Activated CD4-positive, alpha-beta memory T cell treated with anti-CD3 and anti-CD28 coated beads for 36 hours (primary cell): ENCODE measurements around the gene PAIP1. TPM values are rescaled to one million over a fixed set of nuclear protein-coding genes. Genes with fewer than 3 reads are reported as not detected.
"Not testable (repeated sequence)": the region's sequence is repeated elsewhere in the genome, so short reads cannot be mapped to it uniquely, and the experiment has no call there.

Source experiments
- CTCF ChIA-PET: fragments of 350-600 bp; sonication (Branson Sonifier 250); formaldehyde crosslinking; loops from one replicate; lab custom pipeline; 2021; ENCODE audit warnings: antibody characterized with exemption, inconsistent platforms; lab: Charles Lee
- POLR2A ChIA-PET: fragments of 350-600 bp; sonication (Branson Sonifier 250); formaldehyde crosslinking; loops from one replicate; lab custom pipeline; 2021; ENCODE audit warnings: antibody characterized with exemption; lab: Charles Lee
- DNase-seq: peaks from one replicate; pipeline ENCODE4 v3.0.0-alpha.2; 2020
- H3K27ac Mint-ChIP-seq: one replicate; pipeline ENCODE4 v1.8.0; 2021; ENCODE audit warnings: mixed read lengths
- H3K27me3 Mint-ChIP-seq: one replicate; pipeline ENCODE4 v1.8.0; 2021; ENCODE audit warnings: mixed read lengths
- H3K36me3 Mint-ChIP-seq: one replicate; pipeline ENCODE4 v1.8.0; 2021; ENCODE audit warnings: mixed read lengths
- H3K4me1 Mint-ChIP-seq: one replicate; pipeline ENCODE4 v1.8.0; 2021; ENCODE audit warnings: low read depth, mixed read lengths
- H3K4me3 Mint-ChIP-seq: one replicate; pipeline ENCODE4 v1.8.0; 2021; ENCODE audit warnings: mild to moderate bottlenecking, mixed read lengths
- H3K9me3 Mint-ChIP-seq: one replicate; pipeline ENCODE4 v1.8.0; 2021; ENCODE audit warnings: mixed read lengths
- intact Hi-C: fragments of 100-400 bp; cut with micrococcal nuclease; formaldehyde crosslinking; loops from one replicate; pipeline ENCODE4 v1.15.1; 2023
- total RNA-seq, 2 experiments: library from RNA; stranded (reverse); gene quantifications; one replicate each; pipeline ENCODE4 v1.2.3, GENCODE V29; 2021

Gene PAIP1
- total RNA-seq, 2 experiments from 2014 or later = 49.2 to 50.5 TPM

DNA sequence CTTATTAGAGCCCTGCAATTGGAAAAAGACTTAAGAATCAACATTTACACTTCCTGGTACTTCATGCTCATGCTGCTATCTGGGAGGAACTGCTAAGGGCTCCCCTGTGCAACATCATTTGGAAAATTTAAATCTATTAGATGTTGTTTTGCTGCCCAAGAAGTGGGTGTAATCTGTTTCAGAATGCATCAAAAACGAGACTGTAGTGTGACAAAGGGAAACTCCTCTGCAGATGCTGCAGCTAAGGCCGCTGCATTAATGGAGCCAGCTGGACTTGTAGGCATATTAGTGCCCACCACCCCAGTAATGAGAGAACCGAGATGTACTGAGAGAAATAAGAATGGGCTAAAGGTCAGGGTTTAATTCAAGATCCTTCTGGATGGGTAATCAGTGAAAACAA, 11.1 kb upstream of the PAIP1 start:
- Mint-ChIP-seq H3K4me3 (no peak overlapping the region), H3K36me3 (no peaks in the 10 kb centered on the region), H3K27ac (no peak overlapping the region), H3K9me3 (no peaks in the 10 kb centered on the region), H3K4me1 (peaks cover 3% of the 10 kb centered on the region), H3K27me3 (no peaks in the 10 kb centered on the region)
- intact Hi-C loops = no loop called here
- ChIA-PET POLR2A (no interaction called here), CTCF (no interaction called here)
- no peak for DNase-seq

DNA sequence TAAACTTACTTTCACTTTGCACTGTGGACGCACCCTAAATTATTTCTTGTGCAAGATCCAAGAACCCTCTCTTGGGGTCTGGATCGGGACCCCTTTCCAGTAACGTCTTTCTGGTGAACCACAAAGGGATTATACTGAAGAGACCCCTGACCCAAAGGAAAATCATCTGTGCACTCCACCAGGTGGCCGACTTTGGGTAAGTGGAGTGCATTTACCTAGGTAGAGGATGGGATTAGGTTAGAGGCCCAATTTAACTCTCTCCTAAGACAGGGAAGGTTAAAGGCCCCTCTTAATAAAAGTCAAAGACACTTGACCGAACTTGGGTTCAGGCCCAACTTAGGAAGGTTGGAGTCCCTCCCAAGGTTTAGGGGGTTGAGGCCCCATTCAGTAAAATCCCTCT, 8.2 kb upstream of the PAIP1 start:
- H3K27ac Mint-ChIP-seq = no peak overlapping the region
- intact Hi-C loops = no loop called here
- CTCF ChIA-PET = no interaction called here
- no peaks in the 10 kb centered on the region for H3K36me3 Mint-ChIP-seq
- no peaks in the 10 kb centered on the region for H3K9me3 Mint-ChIP-seq
- H3K4me3 Mint-ChIP-seq = no peak overlapping the region
- POLR2A ChIA-PET = no interaction called here
- DNase-seq = no peak
- peaks cover 3% of the 10 kb centered on the region for H3K4me1 Mint-ChIP-seq
- H3K27me3 Mint-ChIP-seq = no peaks in the 10 kb centered on the region

DNA sequence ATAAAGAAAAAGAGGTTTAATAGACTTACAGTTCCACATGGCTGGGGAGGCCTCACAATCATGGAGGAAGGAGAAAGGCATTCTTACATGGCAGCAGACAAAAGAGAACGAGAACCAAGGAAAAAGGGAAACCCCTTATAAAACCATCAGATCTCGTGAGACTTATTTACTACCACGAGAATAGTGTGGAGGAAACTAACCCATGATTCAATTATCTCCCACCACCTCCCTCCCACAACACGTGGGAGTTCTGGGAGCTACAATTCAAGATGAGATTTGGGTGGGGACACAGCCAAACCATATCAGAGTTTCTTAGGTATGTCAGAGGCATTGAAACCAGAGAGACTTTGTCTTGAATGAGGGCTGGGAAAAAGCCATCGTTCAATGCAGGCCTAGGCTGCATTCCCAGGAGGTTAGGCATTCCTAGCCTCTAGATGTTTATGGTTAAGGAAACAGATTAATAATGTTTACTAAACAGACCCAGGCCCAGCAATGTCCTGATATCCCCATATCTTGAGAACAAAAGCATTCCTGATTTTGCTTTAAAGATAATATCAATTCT, 7.5 kb upstream of the PAIP1 start:
- H3K27me3 Mint-ChIP-seq = no peaks in the 10 kb centered on the region
- no peaks in the 10 kb centered on the region for H3K9me3 Mint-ChIP-seq
- no peaks in the 10 kb centered on the region for H3K36me3 Mint-ChIP-seq
- no peak for DNase-seq
- POLR2A ChIA-PET = interaction anchor here (0.8 kb wide), 1 partner anchor 38 kb away, joined by 3 read pairs; no protein-coding TSS in a partner anchor
- H3K27ac Mint-ChIP-seq = no peak overlapping the region
- CTCF ChIA-PET = no interaction called here
- intact Hi-C loops = no loop called here
- peaks cover 3% of the 10 kb centered on the region for H3K4me1 Mint-ChIP-seq
- no peak overlapping the region for H3K4me3 Mint-ChIP-seq

DNA sequence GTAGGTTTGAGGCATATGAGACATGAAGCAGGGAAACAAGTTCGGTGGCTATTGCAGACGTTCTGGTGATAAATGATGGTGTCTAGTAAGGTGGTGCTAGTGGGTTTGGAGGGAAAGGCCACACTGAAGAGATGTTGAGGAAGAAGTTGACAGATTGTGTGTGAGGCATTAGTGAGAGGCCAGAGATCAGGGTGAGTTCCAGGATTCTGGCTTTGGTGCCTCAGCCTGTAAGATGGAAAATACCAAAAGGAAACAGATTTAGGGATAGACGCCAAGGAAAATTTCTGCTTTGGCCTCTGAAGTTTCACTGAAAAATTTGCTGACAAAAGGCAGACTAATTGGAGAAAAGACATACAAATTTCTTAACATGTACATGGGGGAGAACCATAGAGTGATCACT, 6.4 kb upstream of the PAIP1 start:
- Mint-ChIP-seq H3K4me1 (peaks cover 11% of the 10 kb centered on the region), H3K27me3 (no peaks in the 10 kb centered on the region), H3K27ac (no peak overlapping the region), H3K4me3 (no peak overlapping the region), H3K9me3 (no peaks in the 10 kb centered on the region), H3K36me3 (no peaks in the 10 kb centered on the region)
- CTCF ChIA-PET = no interaction called here
- DNase-seq = no peak
- POLR2A ChIA-PET = interaction anchor here (0.8 kb wide), 1 partner anchor 39 kb away, joined by 3 read pairs; no protein-coding TSS in a partner anchor
- intact Hi-C loops = no loop called here

DNA sequence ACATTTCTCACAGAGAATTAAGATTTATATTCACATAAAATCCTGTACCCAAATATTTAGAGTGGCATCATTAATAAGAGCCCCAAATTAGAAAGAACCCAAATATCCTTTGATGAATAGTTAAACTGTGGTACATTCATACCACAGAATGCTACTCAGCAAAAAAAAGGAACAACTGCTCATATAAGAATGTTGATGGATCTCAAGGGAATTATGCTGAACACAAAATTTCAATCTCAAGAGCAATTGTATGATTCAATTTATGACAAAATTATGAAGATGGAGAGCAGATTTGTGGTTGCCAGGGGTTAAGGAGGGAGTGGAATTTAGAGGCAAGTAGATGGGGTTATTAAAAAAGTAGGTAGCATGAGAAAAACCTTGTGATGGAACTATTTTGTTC, 4.5 kb upstream of the PAIP1 start:
- H3K27ac Mint-ChIP-seq = no peak overlapping the region
- H3K36me3 Mint-ChIP-seq = no peaks in the 10 kb centered on the region
- ChIA-PET CTCF (no interaction called here), POLR2A (no interaction called here)
- no peak overlapping the region for H3K4me3 Mint-ChIP-seq
- no peaks in the 10 kb centered on the region for H3K27me3 Mint-ChIP-seq
- no peak for DNase-seq
- intact Hi-C loops = no loop called here
- no peaks in the 10 kb centered on the region for H3K9me3 Mint-ChIP-seq
- H3K4me1 Mint-ChIP-seq = peaks cover 8% of the 10 kb centered on the region

DNA sequence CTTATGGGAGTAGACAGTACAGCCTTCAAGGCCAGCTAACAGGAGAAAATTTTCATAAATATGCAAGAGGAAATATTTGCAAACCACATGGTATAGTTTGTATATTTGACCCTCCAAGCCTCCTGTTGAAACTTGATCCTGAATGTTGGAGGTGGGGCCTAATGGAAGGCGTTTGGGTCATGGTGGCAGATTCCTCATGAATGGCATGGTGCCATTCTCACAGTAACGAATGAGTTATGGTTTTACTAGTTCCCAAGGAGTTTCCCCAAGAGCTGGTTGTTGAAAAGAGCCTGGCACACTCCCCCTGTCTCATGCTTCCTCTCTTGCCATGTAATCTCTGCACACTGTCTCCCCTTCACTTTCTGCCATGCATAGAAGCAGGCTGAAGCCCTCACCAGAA, 3.3 kb upstream of the PAIP1 start:
- H3K36me3 Mint-ChIP-seq = peaks cover 5% of the 10 kb centered on the region
- H3K27me3 Mint-ChIP-seq = no peaks in the 10 kb centered on the region
- H3K27ac Mint-ChIP-seq = no peak overlapping the region
- H3K4me1 Mint-ChIP-seq = peaks cover 12% of the 10 kb centered on the region
- CTCF ChIA-PET = no interaction called here
- H3K9me3 Mint-ChIP-seq = no peaks in the 10 kb centered on the region
- POLR2A ChIA-PET = interaction anchor here (1.4 kb wide), 1 partner anchor 42 kb away, joined by 3 read pairs; the partner anchor contains the start of gene NNT
- no peak overlapping the region for H3K4me3 Mint-ChIP-seq
- intact Hi-C loops = no loop called here
- no peak for DNase-seq

DNA sequence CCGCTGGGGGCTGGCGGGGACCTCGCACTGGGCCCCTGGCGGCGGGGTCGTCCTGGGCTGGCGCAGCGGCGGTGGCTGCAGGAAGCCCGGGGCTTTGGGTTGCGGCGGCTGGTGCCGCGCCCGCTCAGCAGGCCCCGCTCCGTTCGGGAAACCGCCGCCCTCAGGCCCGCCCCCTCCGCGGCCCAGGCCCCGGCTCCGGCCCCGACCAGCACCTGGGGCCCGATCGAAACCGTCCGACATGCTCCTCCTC, 345 bp downstream of the PAIP1 start:
- H3K4me1 Mint-ChIP-seq = peaks cover 15% of the 10 kb centered on the region
- intact Hi-C loops = loop anchor here (1.0 to 5.0 kb wide), 10 partner anchors 24 to 1251 kb away; partner anchors contain the start of genes C5orf34, MRPS30, NNT and ZNF131
- not testable (repeated sequence) for DNase-seq, H3K9me3 Mint-ChIP-seq, H3K36me3 Mint-ChIP-seq, H3K27me3 Mint-ChIP-seq, H3K27ac Mint-ChIP-seq
- CTCF ChIA-PET = interaction anchor here (1.6 to 3.1 kb wide), 2 partner anchors 17 to 75 kb away, joined by 5 to 15 read pairs; no protein-coding TSS in a partner anchor
- POLR2A ChIA-PET = interaction anchor here (2.3 kb wide), 1 partner anchor 72 kb away, joined by 19 read pairs; the partner anchor contains the start of gene TMEM267
- H3K4me3 Mint-ChIP-seq = peak overlapping the region; percentile 90

DNA sequence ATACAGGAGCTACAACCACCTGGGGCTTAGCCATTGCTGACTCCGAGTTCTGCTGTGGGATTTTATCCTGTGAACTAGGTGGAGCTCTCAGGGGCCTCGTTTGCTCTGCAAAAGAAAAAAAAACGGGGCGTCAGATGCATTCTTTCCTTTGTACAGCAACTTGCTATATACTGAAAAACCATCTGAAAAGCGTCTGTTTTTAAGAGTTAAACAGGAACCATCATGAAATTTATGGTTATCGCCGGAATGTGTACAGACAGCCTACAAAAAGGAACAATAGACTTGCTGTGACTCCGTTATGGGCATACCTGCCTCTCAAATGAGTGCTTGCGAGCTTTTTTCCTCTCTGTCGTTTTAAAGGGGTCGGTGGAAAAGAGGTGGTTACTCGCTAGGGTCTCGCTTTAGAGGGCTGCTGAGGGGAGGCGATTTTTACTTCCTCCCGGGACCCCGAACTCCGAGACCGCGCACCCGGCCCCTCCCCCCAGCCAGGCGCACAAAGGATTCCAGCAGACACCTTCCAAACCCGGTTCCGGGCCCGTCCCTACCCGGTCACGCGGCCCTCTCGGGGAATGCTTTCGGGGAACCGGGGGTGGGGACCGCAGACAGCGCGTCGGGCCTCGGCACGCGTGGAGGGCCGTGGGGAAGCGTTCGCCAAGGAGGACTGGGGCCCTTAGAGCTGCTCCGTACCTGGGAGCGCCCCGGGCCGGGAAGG, 826 bp downstream of the PAIP1 start:
- Mint-ChIP-seq H3K36me3 (peaks cover 8% of the 10 kb centered on the region), H3K27me3 (no peaks in the 10 kb centered on the region), H3K27ac (peak overlapping the region; percentile 91), H3K9me3 (no peaks in the 10 kb centered on the region), H3K4me1 (peaks cover 16% of the 10 kb centered on the region), H3K4me3 (peak overlapping the region; percentile 90)
- ChIA-PET CTCF (interaction anchor here (1.1 to 3.1 kb wide), 6 partner anchors 16 to 75 kb away, joined by 4 to 15 read pairs (median 6); partner anchors contain the start of genes C5orf34 and TMEM267), POLR2A (interaction anchor here (0.7 to 2.3 kb wide), 4 partner anchors 8 to 72 kb away, joined by 3 to 19 read pairs (median 8); partner anchors contain the start of genes NNT and TMEM267)
- peak; percentile 62 for DNase-seq
- intact Hi-C loops = loop anchor here (1.0 to 5.0 kb wide), 10 partner anchors 23 to 1251 kb away; partner anchors contain the start of genes C5orf34, MRPS30, NNT and ZNF131

DNA sequence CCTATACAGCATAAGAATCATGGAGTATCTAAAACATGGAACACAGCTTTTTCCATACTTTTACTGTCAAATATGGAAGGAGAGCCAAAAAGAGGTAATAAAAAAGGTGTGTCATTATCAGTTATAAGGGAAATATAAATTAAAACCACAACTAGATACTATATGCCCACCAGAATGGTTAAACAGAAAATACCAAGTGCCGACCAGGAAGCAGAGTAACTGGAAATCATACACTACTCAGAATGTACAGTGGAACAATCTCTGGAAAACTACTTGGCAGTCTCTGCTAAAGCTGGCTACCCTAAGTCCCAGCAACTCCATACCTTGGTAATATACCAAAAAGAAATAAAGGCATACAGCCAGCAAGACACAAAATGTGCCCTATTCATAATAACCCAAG, 2.4 kb downstream of the PAIP1 start:
- H3K27ac Mint-ChIP-seq = no peak overlapping the region
- H3K4me1 Mint-ChIP-seq = peaks cover 19% of the 10 kb centered on the region
- ChIA-PET POLR2A (interaction anchor here (1.4 to 2.3 kb wide), 3 partner anchors 48 to 70 kb away, joined by 4 to 19 read pairs (median 10); partner anchors contain the start of genes NNT and TMEM267), CTCF (interaction anchor here (0.6 to 3.1 kb wide), 4 partner anchors 10 to 71 kb away, joined by 4 to 15 read pairs (median 8); partner anchors contain the start of genes C5orf34 and TMEM267)
- H3K36me3 Mint-ChIP-seq = peaks cover 13% of the 10 kb centered on the region
- no peaks in the 10 kb centered on the region for H3K27me3 Mint-ChIP-seq
- H3K9me3 Mint-ChIP-seq = no peaks in the 10 kb centered on the region
- intact Hi-C loops = no loop called here
- no peak overlapping the region for H3K4me3 Mint-ChIP-seq
- DNase-seq = no peak

DNA sequence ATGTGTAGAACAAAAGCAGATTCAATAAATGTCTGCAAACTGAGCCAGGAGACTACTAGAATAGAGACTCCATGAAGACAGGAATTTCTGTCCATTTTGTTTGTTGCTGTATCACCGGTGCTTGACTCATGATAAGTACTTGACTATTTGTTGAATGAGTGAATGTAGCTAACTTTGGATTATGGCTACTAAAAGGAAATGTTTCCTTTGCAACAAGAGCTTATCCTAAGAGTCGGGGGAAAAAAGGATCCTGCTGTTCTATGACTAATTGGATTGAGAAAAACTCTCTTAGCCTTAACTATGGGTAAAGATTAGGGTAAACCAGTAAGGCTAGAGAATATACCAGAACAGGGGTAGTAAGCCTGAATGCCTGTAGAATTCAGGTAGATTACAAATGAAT, 3.5 kb downstream of the PAIP1 start:
- ChIA-PET CTCF (interaction anchor here (3.1 kb wide), 1 partner anchor 14 kb away, joined by 15 read pairs; no protein-coding TSS in a partner anchor), POLR2A (interaction anchor here (1.4 to 1.8 kb wide), 2 partner anchors 68 to 69 kb away, joined by 4 to 6 read pairs; partner anchors contain the start of gene TMEM267)
- intact Hi-C loops = no loop called here
- H3K27me3 Mint-ChIP-seq = no peaks in the 10 kb centered on the region
- no peak overlapping the region for H3K27ac Mint-ChIP-seq
- H3K9me3 Mint-ChIP-seq = no peaks in the 10 kb centered on the region
- H3K4me1 Mint-ChIP-seq = peaks cover 12% of the 10 kb centered on the region
- DNase-seq = no peak
- peaks cover 13% of the 10 kb centered on the region for H3K36me3 Mint-ChIP-seq
- H3K4me3 Mint-ChIP-seq = no peak overlapping the region

DNA sequence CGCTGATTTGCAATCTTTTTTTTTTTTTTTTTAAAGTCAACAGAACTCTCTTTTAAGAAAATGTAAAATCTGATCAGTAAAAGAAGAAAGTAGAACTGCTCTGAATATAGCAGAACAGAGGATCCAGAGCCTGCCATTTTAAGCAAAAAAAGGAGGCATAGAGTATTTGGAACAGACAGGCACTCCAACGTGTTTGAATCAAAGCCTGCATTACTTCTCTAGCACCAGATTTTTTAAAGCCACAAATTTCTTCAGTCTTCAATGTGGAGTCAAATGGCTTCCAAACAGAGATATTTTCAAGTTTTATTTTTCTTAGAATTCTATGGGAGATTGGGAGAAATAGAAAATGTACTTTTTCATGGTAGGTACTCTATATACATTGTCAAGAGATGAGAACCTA, 5.1 kb downstream of the PAIP1 start:
- no peak overlapping the region for H3K4me3 Mint-ChIP-seq
- DNase-seq = no peak
- no peaks in the 10 kb centered on the region for H3K9me3 Mint-ChIP-seq
- peaks cover 19% of the 10 kb centered on the region for H3K36me3 Mint-ChIP-seq
- H3K27ac Mint-ChIP-seq = no peak overlapping the region
- CTCF ChIA-PET = no interaction called here
- intact Hi-C loops = loop anchor here (1.0 kb wide), 1 partner anchor 18 kb away; no protein-coding TSS in a partner anchor
- POLR2A ChIA-PET = no interaction called here
- H3K27me3 Mint-ChIP-seq = no peaks in the 10 kb centered on the region
- peaks cover 11% of the 10 kb centered on the region for H3K4me1 Mint-ChIP-seq

DNA sequence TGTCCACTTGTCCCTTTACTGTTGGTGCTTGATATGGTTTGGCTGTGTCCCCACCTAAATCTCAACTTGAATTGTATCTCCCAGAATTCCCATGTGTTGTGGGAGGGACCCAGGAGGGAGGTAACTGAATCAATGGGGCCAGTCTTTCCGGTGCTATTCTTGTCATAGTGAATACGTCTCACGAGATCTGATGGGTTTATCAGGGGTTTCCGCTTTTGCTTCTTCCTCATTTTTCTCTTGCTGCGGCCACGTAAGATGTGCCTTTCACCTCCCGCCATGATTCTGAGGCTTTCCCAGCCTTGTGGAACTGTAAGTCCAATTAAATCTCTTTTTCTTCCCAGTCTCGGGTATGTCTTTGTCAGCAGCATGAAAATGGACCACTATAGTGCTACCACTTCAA, 7.6 kb downstream of the PAIP1 start:
- H3K4me1 Mint-ChIP-seq, H3K27ac Mint-ChIP-seq, intact Hi-C loops, H3K27me3 Mint-ChIP-seq, H3K9me3 Mint-ChIP-seq, CTCF ChIA-PET, DNase-seq, H3K4me3 Mint-ChIP-seq: not testable (repeated sequence)
- H3K36me3 Mint-ChIP-seq = peaks cover 32% of the 10 kb centered on the region
- POLR2A ChIA-PET = interaction anchor here (0.7 kb wide), 1 partner anchor 34 kb away, joined by 3 read pairs; no protein-coding TSS in a partner anchor
